ENCODE results near the gene MAP2K6.

The MAP2K6 gene

DNA sequence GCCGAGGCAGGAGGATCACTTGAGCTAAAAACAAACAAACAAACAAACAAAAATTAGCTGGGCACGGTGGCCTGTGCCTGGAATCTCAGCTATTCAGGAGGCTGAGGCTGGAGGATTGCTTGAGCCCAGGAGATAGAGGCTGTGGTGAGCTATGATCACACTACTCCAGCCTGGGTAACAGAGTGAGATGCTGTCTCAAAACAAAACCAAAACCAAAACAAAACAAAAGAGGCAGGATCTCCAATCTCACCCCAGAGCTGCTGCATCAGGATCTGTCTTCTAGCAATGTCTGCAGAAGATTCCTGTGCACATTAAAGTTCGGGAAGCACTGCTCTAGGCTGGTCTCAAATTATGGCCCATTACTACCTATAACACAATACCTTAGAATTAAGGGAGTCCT, 43.1 kb downstream of the MAP2K6 start:
- DNase-seq (ENCODE audit: low spot score): no peak
- in situ Hi-C loops (cut with MboI; ENCODE audit: low sequenced_read_pairs, unreplicated experiment): no loop called here

GRCh38 chr17:69460963-69461922, 46.7 kb downstream of the MAP2K6 start:
- in situ Hi-C loops (cut with MboI; ENCODE audit: low sequenced_read_pairs, unreplicated experiment): no loop called here
- no peak for DNase-seq (ENCODE audit: low spot score)
- no peak for TF ChIP-seq CTCF (IDR thresholded peaks at IDR 0.05; ENCODE audit: borderline replicate concordance, control extremely low read depth, extremely low read depth, insufficient read depth, missing control alignments)

More for the DNA sequence above, 43.1 kb downstream of the MAP2K6 start:
- TF ChIP-seq CTCF (IDR thresholded peaks at IDR 0.05; ENCODE audit: borderline replicate concordance, control extremely low read depth, extremely low read depth, insufficient read depth, missing control alignments): no peak

DNA sequence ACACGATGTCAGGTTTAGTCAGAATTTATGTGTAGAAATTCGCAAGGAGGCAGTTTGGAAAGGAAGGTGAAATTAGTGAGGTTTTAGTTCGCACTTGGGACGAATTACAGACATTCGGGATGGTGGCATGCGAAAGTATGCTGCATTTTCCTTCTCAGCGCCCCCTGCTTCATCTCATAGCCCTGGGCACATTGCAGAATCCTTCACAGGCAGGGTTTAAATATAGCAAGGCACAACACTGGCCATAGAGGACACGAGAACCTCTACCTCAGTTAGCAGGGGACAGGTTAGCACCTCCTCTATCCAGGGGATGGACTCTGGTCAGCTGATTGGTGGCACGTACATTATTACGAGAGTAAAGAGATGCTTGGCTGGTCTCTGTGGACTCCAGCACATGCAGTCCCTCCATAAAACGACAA, 47.5 kb downstream of the MAP2K6 start:
- no peak for DNase-seq (ENCODE audit: low spot score)
- in situ Hi-C loops (cut with MboI; ENCODE audit: low sequenced_read_pairs, unreplicated experiment): no loop called here
- no peak for TF ChIP-seq CTCF (IDR thresholded peaks at IDR 0.05; ENCODE audit: borderline replicate concordance, control extremely low read depth, extremely low read depth, insufficient read depth, missing control alignments)

DNA sequence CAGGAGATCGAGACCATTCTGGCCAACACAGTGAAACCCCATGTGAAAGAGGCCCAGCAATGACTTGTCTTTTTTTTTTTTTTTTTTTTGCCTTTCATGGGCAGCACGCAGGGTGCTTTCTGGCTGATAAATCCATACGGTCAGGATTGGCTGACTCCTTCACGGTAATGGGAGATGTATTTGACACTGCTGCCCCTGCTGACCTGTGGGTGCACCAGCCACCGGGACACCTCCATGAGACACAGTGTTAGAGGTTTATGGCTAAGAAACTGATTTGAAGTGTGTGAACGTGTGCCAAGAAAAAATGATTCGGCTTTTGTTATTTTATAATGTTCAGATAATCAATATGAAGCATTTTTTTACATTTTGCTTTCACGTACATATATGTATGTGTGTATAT, 48.4 kb downstream of the MAP2K6 start:
- no peak for TF ChIP-seq CTCF (IDR thresholded peaks at IDR 0.05; ENCODE audit: borderline replicate concordance, control extremely low read depth, extremely low read depth, insufficient read depth, missing control alignments)
- no peak for DNase-seq (ENCODE audit: low spot score)
- in situ Hi-C loops (cut with MboI; ENCODE audit: low sequenced_read_pairs, unreplicated experiment): no loop called here

DNA sequence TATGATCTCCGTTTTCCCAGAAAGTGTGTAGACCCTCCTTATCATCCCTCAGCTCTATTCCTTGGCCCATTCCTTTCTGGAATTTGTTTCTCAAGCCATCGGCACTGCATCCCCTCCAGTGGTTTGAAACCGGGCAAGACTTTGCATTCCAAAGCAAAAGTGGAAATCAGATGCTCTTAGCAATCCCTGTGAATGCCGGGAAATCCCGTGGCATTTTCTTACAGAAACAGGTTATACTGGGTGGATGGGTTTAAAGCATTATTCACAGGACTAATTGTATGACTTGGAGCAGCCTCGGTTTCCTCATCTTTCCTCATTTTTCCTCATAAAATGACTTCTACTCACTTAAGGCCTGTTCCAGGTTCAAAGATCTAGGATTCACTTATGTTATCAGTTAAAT, 52.0 kb downstream of the MAP2K6 start:
- DNase-seq (ENCODE audit: low spot score): no peak
- in situ Hi-C loops (cut with MboI; ENCODE audit: low sequenced_read_pairs, unreplicated experiment): no loop called here
- no peak for TF ChIP-seq CTCF (IDR thresholded peaks at IDR 0.05; ENCODE audit: borderline replicate concordance, control extremely low read depth, extremely low read depth, insufficient read depth, missing control alignments)

DNA sequence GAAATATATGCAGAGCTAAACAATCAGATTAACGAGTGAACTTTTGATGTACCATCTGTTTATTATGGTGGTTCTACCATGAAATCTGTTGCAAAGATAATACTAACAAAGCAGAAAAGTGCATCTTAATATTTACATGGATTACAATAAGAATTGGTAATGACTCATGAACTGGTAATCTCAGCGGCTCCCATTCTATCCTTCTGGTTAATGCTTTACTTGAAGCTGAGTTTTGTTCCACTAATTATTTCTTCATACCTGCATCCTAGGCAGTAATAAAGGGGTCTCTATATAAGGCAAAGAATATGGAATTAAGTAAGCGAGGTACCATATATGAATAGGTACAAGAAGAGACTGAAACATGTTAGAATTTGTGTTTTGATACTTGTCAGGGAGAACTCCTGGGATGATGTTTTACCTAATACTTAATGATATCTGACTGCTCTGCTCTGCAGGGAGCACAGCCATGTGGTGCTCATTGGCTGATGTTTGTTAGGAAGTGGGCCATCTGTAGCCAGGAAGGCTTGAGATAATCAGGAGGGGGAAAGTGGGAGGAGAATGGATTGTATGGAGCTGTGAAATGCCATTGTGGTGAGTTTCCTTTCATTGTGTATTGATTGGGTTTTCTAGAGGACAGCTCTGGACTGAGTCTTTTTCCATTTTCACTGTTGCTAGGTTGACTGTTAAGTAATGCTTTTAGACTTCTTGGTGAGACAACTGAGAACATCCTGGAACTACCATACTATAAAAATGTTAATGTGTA, 52.6 kb downstream of the MAP2K6 start:
- no peak for TF ChIP-seq CTCF (IDR thresholded peaks at IDR 0.05; ENCODE audit: borderline replicate concordance, control extremely low read depth, extremely low read depth, insufficient read depth, missing control alignments)
- in situ Hi-C loops (cut with MboI; ENCODE audit: low sequenced_read_pairs, unreplicated experiment): no loop called here
- DNase-seq (ENCODE audit: low spot score): no peak

Data from GM13976 (cell line).